Measurements from ENCODE around the gene WEE2.

Gene WEE2

GRCh38 chr7:141708351-141708750, at the start of gene WEE2:
Gene WEE2 (plus strand): TSS chr7:141708353. CDS start chr7:141708759, 406 bp downstream.
- no peak within 1 kb of the TSS for H3K4me3 ChIP-seq (ENCODE audit: low read depth, low read length)
- no peak for DNase-seq (ENCODE audit: low read depth)

DNA sequence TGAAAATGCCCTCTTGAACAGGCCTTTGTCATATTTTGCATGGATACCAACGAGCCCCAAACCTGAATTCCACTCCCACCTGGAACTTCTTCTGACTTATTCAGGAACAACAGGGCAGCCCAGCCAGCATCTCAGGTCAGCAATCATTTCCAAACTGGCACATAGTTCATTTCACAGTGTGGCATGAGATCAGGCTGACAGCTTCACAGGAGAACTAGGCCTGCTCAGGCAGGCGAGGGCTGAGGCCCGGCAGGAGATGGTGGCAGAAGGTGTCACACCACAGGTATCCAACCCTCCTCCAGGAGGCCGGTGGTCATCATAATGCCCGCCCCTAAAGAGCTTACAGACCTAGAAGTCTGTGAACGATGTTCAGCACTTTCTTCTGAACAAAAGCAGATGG, 48.7 kb upstream of the WEE2 start:
- no peak overlapping the region for H3K4me3 ChIP-seq (ENCODE audit: low read depth, low read length)
- no peak for DNase-seq (ENCODE audit: low read depth)

- no peak overlapping the region for H3K4me3 ChIP-seq (ENCODE audit: low read depth, low read length)
- no peak for DNase-seq (ENCODE audit: low read depth)
Observed at GRCh38 chr7:141660259-141660658, 47.9 kb upstream of the WEE2 start.

- no peak for DNase-seq (ENCODE audit: low read depth)
- no peak overlapping the region for H3K4me3 ChIP-seq (ENCODE audit: low read depth, low read length)
Observed at GRCh38 chr7:141663081-141663849, 44.9 kb upstream of the WEE2 start.

- no peak overlapping the region for H3K4me3 ChIP-seq (ENCODE audit: low read depth, low read length)
- no peak for DNase-seq (ENCODE audit: low read depth)
Observed at GRCh38 chr7:141664450-141664849, 43.7 kb upstream of the WEE2 start.

GRCh38 chr7:141665208-141666035, 42.7 kb upstream of the WEE2 start:
- no peak for DNase-seq (ENCODE audit: low read depth)
- no peak overlapping the region for H3K4me3 ChIP-seq (ENCODE audit: low read depth, low read length)

DNA sequence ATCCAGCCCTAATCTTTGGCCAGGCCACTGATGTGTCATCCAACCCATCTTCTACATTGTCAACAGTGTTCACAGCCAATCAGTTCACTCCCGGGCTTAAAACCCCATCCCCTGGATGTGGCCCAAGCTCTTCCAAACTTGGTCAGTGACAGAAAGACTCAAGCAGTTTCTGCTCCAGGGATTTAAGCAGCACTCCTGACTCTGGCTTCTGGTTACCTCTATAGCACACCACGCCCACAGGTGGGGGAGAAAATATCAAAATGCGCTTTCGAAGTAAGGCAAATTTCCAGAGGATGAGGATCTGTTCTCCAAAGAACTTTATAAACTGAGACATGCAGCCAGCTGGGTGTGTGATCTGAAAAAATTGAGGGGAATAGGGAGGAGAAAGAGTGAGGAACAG, 42.1 kb upstream of the WEE2 start:
- H3K4me3 ChIP-seq (ENCODE audit: low read depth, low read length) = no peak overlapping the region
- no peak for DNase-seq (ENCODE audit: low read depth)

DNA sequence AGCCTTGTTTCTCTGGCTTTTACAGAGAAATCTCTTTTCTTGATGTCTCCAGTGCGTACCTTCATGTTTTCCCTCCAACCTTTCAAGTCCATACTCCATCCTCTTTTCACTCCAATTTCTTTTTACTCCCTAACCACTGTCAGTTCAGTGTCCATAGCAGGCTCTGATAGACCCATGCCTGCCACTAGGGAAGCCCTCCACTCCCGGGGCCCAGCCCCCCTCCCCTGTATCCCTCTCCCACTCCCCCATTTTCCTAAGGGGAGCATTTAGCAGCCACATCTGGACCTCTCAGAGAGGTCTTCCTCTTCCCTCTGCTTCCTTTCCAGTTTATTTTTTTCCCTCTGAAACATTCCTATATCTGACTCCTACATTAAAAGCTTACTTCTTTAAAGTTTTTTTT, 39.3 kb upstream of the WEE2 start:
- H3K4me3 ChIP-seq (ENCODE audit: low read depth, low read length) = no peak overlapping the region
- no peak for DNase-seq (ENCODE audit: low read depth)

- H3K4me3 ChIP-seq (ENCODE audit: low read depth, low read length) = no peak overlapping the region
- no peak for DNase-seq (ENCODE audit: low read depth)
Observed at GRCh38 chr7:141671705-141672496, 36.3 kb upstream of the WEE2 start.

- no peak overlapping the region for H3K4me3 ChIP-seq (ENCODE audit: low read depth, low read length)
- DNase-seq (ENCODE audit: low read depth) = no peak
Observed at GRCh38 chr7:141673346-141673745, 34.8 kb upstream of the WEE2 start.

DNA sequence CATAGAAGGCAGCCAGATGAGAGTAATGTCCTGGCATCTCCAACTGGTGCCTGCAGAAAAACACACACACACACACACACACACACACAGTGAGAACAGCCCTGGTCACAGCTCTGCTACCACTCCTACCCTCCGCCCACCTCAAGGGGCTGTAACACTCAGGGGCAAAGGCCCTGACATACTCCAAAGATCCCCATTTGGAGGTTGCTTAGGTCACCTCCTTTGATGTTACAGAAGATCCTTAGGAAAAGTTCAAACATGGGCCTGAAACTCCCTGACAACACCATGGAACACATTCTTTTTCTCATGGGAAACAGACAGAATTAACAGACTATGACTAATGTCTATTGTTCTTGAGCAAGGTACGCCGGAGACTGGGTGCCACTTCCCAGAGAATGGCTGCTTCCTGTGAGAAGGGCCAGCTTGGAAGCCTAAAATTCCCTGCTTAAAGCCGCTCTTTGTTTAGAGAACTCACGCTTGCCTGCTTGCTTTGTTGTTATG, 33.9 kb upstream of the WEE2 start:
- no peak for DNase-seq (ENCODE audit: low read depth)
- H3K4me3 ChIP-seq (ENCODE audit: low read depth, low read length) = no peak overlapping the region

- no peak overlapping the region for H3K4me3 ChIP-seq (ENCODE audit: low read depth, low read length)
- DNase-seq (ENCODE audit: low read depth) = no peak
Observed at GRCh38 chr7:141674702-141675101, 33.5 kb upstream of the WEE2 start.

GRCh38 chr7:141675436-141676215, 32.5 kb upstream of the WEE2 start:
- DNase-seq (ENCODE audit: low read depth) = no peak
- H3K4me3 ChIP-seq (ENCODE audit: low read depth, low read length) = no peak overlapping the region

DNA sequence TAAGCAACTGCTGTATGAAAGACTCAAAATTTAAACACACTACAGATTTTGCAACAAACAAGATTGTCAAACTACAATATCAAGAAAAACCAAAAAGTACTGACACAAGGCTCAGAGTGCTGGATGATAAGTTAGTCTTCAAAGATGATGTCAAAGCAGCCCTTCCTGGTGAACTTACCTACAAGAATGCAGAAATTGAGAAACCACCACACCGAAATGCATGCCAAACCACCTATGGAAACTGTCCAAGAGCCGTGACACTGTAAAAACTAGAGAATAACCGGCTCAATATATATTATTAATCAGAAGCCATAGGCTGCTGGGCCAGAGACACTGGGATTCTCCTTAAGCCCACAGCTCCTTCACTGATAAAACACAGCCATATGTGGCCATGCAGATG, 31.5 kb upstream of the WEE2 start:
- DNase-seq (ENCODE audit: low read depth) = no peak
- H3K4me3 ChIP-seq (ENCODE audit: low read depth, low read length) = no peak overlapping the region

DNA sequence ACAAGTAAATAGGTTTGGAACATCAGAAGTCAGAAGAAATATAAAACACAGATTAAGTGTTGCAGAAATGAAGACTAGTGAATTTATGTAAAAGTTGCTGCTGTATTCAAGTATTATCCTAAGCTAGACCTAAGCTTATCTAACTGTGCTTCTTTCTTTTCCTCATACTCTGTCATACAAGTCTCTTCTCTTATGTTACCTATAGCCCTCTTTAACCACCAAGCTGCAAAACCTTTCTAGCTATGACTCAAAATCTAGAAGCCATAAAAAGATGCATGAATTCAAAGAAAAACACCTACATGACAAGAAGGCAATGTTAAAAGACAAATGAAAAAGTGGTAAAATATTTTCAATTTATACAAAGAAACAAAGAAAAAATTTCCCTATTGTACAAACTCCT, 29.1 kb upstream of the WEE2 start:
- no peak overlapping the region for H3K4me3 ChIP-seq (ENCODE audit: low read depth, low read length)
- DNase-seq (ENCODE audit: low read depth) = no peak

DNA sequence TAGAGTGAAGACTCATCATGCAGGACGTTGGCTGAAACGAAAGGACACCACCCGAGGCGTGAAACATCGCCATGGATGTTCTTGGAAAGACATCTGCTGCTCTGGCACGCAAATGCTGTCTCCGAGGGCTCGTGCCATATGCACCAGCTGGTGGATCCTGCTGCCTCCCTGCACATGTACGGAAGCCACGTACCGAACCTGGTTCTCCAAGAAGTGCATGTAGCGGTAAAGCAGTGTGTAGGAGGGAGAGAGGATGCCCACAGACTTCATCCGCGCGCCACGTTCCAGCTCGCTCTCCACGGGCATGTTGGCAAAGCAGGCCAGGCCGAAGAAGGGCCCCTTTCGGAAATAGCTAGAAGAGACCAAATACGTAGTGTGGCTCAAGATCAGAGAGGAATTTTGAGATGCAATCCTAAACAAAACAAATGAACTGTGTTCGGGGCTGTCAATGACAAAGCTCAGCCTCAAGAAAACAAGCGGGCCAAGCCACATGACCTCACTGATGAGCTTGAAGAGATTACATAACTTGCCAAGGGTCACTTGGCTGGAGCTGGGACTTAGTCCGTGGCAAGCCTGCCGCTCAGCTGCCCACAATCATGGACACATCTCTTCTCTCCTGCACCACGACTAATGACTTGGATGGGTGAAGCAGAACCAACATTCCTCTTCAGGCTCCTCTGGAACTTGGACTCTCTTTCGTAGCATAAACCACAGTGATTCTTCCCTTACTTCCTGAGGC, 22.7 kb upstream of the WEE2 start:
- H3K4me3 ChIP-seq (ENCODE audit: low read depth, low read length) = no peak overlapping the region
- DNase-seq (ENCODE audit: low read depth) = no peak

DNA sequence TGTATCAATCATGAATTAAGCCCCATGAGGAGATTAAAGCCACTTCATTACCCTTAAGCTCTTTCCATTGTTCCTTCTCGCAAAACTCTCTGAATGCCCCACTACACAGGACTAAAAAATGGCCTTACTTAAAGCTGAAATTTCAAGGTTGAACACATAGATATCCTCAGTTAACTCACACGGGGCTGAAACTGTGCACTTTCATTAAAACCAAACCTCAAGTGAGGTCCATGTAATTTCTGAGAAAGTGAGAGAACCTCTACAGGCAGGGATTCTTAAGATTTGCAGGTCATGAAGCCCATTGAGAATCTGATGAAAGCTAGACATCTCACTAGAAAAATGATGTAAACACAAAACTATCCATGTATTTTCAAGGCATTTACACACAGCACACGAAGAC, 22.1 kb upstream of the WEE2 start:
- no peak for DNase-seq (ENCODE audit: low read depth)

GRCh38 chr7:141686670-141687069, 21.5 kb upstream of the WEE2 start:
- no peak for DNase-seq (ENCODE audit: low read depth)
- H3K4me3 ChIP-seq (ENCODE audit: low read depth, low read length) = no peak overlapping the region

More for the DNA sequence above, 22.1 kb upstream of the WEE2 start:
- no peak overlapping the region for H3K4me3 ChIP-seq (ENCODE audit: low read depth, low read length)

DNA sequence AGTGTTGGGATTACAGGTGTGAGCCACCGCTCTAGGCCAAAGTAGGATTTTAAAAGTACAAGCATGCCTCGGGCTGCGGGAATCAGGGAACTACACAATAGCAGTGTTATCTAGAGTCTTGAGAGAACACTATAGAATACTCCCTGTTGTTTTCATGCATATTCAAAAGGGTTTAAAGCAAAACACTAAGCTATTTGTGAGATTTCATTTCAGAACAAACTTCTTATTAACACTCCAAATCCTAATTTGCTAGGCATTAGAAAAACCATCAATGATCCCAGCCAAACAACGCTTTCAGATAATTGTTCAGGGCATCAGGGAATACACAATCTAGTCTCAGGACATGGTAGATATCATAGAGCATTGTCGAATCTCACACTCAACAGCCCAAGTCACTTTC, 20.1 kb upstream of the WEE2 start:
- no peak for DNase-seq (ENCODE audit: low read depth)
- H3K4me3 ChIP-seq (ENCODE audit: low read depth, low read length) = no peak overlapping the region

Data from skeletal muscle cell (primary cell).